ENCODE data around the gene UBL7. TPM values are rescaled to one million over a fixed set of nuclear protein-coding genes. Genes with fewer than 3 reads are reported as not detected.

The UBL7 gene
- total and polyA plus RNA-seq, 10 of the 15 experiments (the other 5 are each of a cell fraction or from before 2014, with no cell fraction given), result 25.9 to 145 (median 90.1) TPM

- TF ChIP-seq ZBTB4 (CRISPR knock-in tag; IDR thresholded peaks at IDR 0.05) (no peak), BACH1 (IDR thresholded peaks at IDR 0.05; ENCODE audit: borderline replicate concordance) (no peak; the same call in 1 of the 2 replicates), NFXL1 (IDR thresholded peaks at IDR 0.05; ENCODE audit: borderline replicate concordance) (no peak), EP300 (IDR thresholded peaks at IDR 0.05; ENCODE audit: borderline replicate concordance in 1 of 2, control insufficient read depth in 1 of 2, low read depth in 2 of 2, low read length in 2 of 2) (peak; percentile 73 to 80; a peak in 3 of 4 replicates), STAT3 (IDR thresholded peaks at IDR 0.05; ENCODE audit: low read depth, low read length) (no peak), TBL1XR1 (IDR thresholded peaks at IDR 0.05; ENCODE audit: low read depth, low read length) (no peak), ESRRA (IDR thresholded peaks at IDR 0.05; ENCODE audit: low read length) (no peak), CBFB (IDR thresholded peaks at IDR 0.05; ENCODE audit: low read depth) (peak; percentile 89), IRF3 (IDR thresholded peaks at IDR 0.05) (no peak), ATF7 (IDR thresholded peaks at IDR 0.05; ENCODE audit: low read depth) (peak; percentile 22; the same call in 1 of the 2 replicates)
Measured at GRCh38 chr15:74399511-74400312, 61.2 kb downstream of the UBL7 start (continued).

Data from GM12878 (cell line).